ENCODE data around the gene SPRED1.
"Not testable (repeated sequence)": the region's sequence is repeated elsewhere in the genome, so short reads cannot be mapped to it uniquely, and the experiment has no call there.

Gene SPRED1

GRCh38 chr15:38237021-38237420 is 15.6 kb upstream of the SPRED1 start:
- DNase-seq (ENCODE audit: low spot score) = not testable (repeated sequence)

GRCh38 chr15:38238311-38238710 is 14.3 kb upstream of the SPRED1 start:
- no peak for DNase-seq (ENCODE audit: low spot score)

- no peak for DNase-seq (ENCODE audit: low spot score)
Observed at GRCh38 chr15:38242055-38242454, 10.6 kb upstream of the SPRED1 start.

- DNase-seq (ENCODE audit: low spot score) = no peak
Observed at GRCh38 chr15:38243278-38244055, 9.2 kb upstream of the SPRED1 start.

- no peak for DNase-seq (ENCODE audit: low spot score)
Observed at GRCh38 chr15:38247336-38247735, 5.3 kb upstream of the SPRED1 start.

GRCh38 chr15:38253351-38253781 is 730 bp downstream of the SPRED1 start:
- peak; percentile 22 for DNase-seq (ENCODE audit: low spot score)

GRCh38 chr15:38254051-38254883 is 1.6 kb downstream of the SPRED1 start:
- DNase-seq (ENCODE audit: low spot score) = peak; percentile 81

GRCh38 chr15:38255690-38256089 is 3.1 kb downstream of the SPRED1 start:
- DNase-seq (ENCODE audit: low spot score) = no peak

GRCh38 chr15:38257676-38258075 is 5.0 kb downstream of the SPRED1 start:
- no peak for DNase-seq (ENCODE audit: low spot score)

- DNase-seq (ENCODE audit: low spot score) = no peak
Observed at GRCh38 chr15:38259134-38259533, 6.5 kb downstream of the SPRED1 start.

GRCh38 chr15:38260077-38260476 is 7.4 kb downstream of the SPRED1 start:
- DNase-seq (ENCODE audit: low spot score) = no peak

GRCh38 chr15:38263251-38263650 is 10.6 kb downstream of the SPRED1 start:
- no peak for DNase-seq (ENCODE audit: low spot score)

GRCh38 chr15:38263996-38264395 is 11.4 kb downstream of the SPRED1 start:
- no peak for DNase-seq (ENCODE audit: low spot score)

GRCh38 chr15:38266247-38266986 is 13.8 kb downstream of the SPRED1 start:
- peak; percentile 19 for DNase-seq (ENCODE audit: low spot score)

GRCh38 chr15:38267421-38268022 is 14.9 kb downstream of the SPRED1 start:
- DNase-seq (ENCODE audit: low spot score) = no peak

GRCh38 chr15:38271144-38271543 is 18.5 kb downstream of the SPRED1 start:
- DNase-seq (ENCODE audit: low spot score) = no peak

- DNase-seq (ENCODE audit: low spot score) = no peak
Observed at GRCh38 chr15:38271895-38272294, 19.3 kb downstream of the SPRED1 start.

GRCh38 chr15:38272431-38272830 is 19.8 kb downstream of the SPRED1 start:
- not testable (repeated sequence) for DNase-seq (ENCODE audit: low spot score)

- no peak for DNase-seq (ENCODE audit: low spot score)
Observed at GRCh38 chr15:38274135-38274534, 21.5 kb downstream of the SPRED1 start.

- DNase-seq (ENCODE audit: low spot score) = no peak
Observed at GRCh38 chr15:38275959-38276358, 23.3 kb downstream of the SPRED1 start.

GRCh38 chr15:38277281-38277680 is 24.6 kb downstream of the SPRED1 start:
- not testable (repeated sequence) for DNase-seq (ENCODE audit: low spot score)

GRCh38 chr15:38281031-38281430 is 28.4 kb downstream of the SPRED1 start:
- no peak for DNase-seq (ENCODE audit: low spot score)
